ENCODE measurements around the gene SOCS4.

Gene SOCS4

DNA sequence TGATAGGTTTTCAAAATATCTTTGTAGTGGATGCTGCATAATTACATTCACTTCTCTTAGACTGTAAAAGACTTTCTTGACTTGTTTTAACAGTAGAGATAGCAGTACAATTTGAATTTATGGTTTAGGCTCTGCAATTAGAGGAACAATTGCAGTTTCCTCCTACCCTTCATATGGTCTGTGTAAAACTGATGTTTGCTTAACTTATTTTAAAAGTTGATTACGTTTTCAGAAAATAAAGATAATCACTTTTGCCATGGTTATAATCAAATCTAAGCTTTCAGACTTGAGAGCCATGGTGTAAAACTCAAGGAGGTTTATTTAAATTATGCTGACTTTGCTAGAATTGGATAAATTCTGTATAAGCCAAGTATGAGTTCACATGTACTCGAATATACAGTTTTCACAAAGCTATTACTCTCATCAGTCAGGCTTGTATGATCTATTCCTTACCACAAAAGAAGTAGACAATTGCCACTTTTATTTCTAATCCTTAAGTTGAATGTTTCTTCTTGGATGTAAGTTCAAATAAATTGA, 21.9 kb downstream of the SOCS4 start:
- POLR2A ChIA-PET: no interaction called here
- no peak for DNase-seq (ENCODE audit: extremely low spot score)
- TF ChIP-seq, protein P1, sequence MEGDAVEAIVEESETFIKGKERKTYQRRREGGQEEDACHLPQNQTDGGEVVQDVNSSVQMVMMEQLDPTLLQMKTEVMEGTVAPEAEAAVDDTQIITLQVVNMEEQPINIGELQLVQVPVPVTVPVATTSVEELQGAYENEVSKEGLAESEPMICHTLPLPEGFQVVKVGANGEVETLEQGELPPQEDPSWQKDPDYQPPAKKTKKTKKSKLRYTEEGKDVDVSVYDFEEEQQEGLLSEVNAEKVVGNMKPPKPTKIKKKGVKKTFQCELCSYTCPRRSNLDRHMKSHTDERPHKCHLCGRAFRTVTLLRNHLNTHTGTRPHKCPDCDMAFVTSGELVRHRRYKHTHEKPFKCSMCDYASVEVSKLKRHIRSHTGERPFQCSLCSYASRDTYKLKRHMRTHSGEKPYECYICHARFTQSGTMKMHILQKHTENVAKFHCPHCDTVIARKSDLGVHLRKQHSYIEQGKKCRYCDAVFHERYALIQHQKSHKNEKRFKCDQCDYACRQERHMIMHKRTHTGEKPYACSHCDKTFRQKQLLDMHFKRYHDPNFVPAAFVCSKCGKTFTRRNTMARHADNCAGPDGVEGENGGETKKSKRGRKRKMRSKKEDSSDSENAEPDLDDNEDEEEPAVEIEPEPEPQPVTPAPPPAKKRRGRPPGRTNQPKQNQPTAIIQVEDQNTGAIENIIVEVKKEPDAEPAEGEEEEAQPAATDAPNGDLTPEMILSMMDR (IDR thresholded peaks at IDR 0.05; ENCODE audit: control extremely low read depth, extremely low read depth, low read depth, missing control alignments): no peak
- CTCF ChIA-PET: interaction anchor here (0.8 to 1.1 kb wide), 3 partner anchors 11 to 21 kb away, joined by 3 to 4 read pairs (median 3); no protein-coding TSS in a partner anchor

DNA sequence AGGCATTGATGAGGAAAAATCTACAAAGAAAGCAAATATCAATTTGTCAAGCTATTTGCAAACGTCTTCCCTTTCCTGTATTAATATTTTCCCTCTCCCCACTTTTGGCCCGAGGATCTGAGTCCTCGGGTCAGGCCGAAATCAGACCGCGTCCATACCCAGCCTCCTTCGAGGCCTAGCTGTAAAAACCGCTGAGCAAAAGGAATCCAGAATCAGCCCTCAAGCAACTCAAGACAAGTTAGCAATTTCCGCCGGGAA, 24.1 kb downstream of the SOCS4 start:
- POLR2A ChIA-PET: interaction anchor here (0.5 to 1.4 kb wide), 8 partner anchors 8 to 1440 kb away, joined by 3 to 7 read pairs (median 4); partner anchors contain the start of genes SOCS4 and WDHD1
- DNase-seq (ENCODE audit: extremely low spot score): no peak
- CTCF ChIA-PET: interaction anchor here (0.7 to 4.1 kb wide), 39 partner anchors 9 to 386 kb away, joined by 3 to 43 read pairs (median 5); partner anchors contain the start of genes SOCS4 and WDHD1
- TF ChIP-seq, protein P1 (IDR thresholded peaks at IDR 0.05; ENCODE audit: control extremely low read depth, extremely low read depth, low read depth, missing control alignments): no peak

DNA sequence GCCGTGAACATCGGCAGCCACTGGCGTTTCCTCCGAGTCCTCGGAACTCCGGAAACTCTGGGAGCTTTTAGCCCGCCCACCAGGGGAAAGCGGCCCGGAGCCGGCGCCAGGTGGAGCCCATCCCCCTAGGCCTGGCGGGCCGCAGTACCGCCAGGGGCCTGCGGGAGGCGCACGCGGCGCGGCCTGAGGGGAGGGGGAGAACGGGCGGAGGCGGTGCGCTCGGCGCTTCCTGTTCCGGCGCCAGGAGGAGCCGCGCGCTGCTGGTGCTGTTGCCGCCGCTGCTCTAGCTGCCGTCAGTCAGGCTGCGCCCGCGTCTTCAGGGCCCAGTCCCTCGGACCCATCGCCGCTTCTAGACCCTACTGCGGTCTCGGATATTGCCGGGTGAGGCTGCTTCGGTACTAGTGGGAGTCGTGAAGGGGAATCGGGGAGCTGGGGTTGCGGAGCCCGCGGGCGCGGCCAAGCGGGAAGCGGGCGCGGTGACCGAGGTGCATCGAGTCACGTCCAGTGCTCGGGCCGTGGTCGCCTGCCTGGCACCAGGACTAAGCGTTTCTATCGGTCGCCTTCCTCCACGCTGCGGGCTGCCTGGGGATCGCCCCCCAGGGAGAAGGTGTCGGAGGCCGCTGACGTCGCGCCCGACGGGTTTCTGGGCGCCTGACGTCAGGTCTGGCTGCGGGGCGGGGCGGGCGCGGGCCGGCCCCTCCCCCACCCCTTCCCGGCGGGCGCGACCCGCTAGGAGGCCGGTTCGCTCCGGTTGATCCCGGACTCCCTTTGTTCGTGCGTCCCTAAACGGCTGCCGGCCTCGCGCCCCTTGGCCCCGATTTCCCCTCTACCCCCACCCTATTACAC, 24.6 kb downstream of the SOCS4 start, which contains the start of gene MAPK1IP1L:
TSS of gene MAPK1IP1L (plus strand) at position 225 of the 846 bp plus-strand sequence. CDS start 10,037 bp downstream, outside the sequence.
- TF ChIP-seq, protein P1 (IDR thresholded peaks at IDR 0.05; ENCODE audit: control extremely low read depth, extremely low read depth, low read depth, missing control alignments): peak; percentile 100
- POLR2A ChIA-PET: interaction anchor here (0.5 to 1.4 kb wide), 9 partner anchors 8 to 1440 kb away, joined by 3 to 7 read pairs (median 4); partner anchors contain the start of genes SOCS4 and WDHD1
- CTCF ChIA-PET: interaction anchor here (0.7 to 4.1 kb wide), 39 partner anchors 9 to 386 kb away, joined by 3 to 43 read pairs (median 5); partner anchors contain the start of genes SOCS4 and WDHD1
- DNase-seq (ENCODE audit: extremely low spot score): peak; percentile 95

DNA sequence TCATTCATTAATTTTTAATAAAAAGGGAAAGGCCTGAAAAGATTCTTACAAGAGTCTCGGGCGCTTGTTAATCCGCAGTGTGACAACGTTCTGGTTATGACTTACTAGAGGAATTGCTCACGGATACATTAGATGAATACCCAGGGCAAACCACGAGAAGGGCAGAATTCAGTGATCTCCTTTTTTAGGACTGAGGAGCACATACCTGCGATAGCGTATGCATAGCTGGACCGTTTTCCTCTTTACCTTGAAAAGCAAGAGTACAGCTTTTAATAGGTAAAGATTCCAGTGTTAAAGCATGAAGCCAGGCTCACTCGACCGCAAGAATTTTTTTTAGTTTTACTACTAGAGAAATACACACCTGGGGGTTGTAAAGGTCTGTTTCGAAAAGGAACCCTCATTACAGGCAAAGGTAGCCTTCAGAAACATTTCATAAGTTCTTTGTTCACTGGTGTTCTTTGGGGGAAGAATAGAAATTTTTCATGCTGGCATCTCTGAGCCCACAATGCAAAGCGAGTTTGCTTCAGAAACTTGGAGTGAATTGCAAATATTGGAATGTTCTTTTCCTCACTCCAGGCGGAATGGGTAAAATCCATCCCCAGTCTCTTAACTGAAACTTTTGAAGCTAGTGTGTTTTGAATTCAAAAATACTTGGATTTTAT, 25.4 kb downstream of the SOCS4 start:
- ChIA-PET CTCF (interaction anchor here (0.7 to 4.1 kb wide), 24 partner anchors 8 to 246 kb away, joined by 3 to 43 read pairs (median 8); partner anchors contain the start of genes GCH1, SOCS4 and WDHD1), POLR2A (interaction anchor here (0.6 to 1.2 kb wide), 2 partner anchors 13 to 20 kb away, joined by 3 read pairs; no protein-coding TSS in a partner anchor)
- TF ChIP-seq, protein P1 (IDR thresholded peaks at IDR 0.05; ENCODE audit: control extremely low read depth, extremely low read depth, low read depth, missing control alignments): no peak
- peak; percentile 26 for DNase-seq (ENCODE audit: extremely low spot score)

DNA sequence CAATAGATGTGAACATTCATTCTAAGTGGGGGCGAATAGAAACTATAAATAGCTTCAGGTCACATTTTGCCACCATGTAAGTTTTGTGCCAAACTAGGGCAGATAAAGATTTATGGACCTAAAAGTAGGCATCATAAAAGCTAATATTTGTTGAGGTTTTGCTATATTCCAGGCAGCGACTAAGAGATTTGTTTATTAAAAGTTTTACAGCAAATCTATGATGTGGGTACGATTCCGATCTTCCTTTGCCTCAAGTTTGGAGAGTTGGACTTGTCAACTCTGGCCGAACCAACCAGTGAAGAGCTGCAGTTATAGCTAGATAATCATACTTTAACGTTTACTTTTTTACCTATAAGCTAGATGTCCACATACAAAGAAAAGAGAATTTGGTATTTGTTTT, 26.0 kb downstream of the SOCS4 start:
- DNase-seq (ENCODE audit: extremely low spot score): no peak
- TF ChIP-seq, protein P1 (IDR thresholded peaks at IDR 0.05; ENCODE audit: control extremely low read depth, extremely low read depth, low read depth, missing control alignments): no peak
- ChIA-PET CTCF (interaction anchor here (0.7 to 4.1 kb wide), 10 partner anchors 10 to 218 kb away, joined by 3 to 43 read pairs (median 6); partner anchors contain the start of genes GCH1, SOCS4 and WDHD1), POLR2A (interaction anchor here (1.2 kb wide), 1 partner anchor 20 kb away, joined by 3 read pairs; no protein-coding TSS in a partner anchor)

DNA sequence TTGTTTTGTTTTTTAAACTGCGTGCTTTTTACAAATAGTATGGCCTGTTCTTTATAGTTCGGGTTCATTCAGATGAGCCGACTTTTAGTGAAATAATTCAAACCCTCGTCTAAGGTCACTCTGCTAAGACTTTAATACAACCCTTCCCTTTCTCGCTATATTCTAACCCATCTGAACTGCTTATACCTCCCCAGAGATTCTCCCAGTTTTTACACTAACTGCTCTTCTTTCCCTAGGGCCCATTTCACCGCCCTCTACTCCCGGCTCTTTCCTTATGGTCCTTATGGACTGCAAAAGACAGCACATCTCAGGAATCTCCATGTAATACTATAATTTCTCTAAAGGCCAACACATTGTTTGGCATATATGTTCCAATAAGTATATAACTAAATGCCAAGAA, 26.5 kb downstream of the SOCS4 start:
- TF ChIP-seq, protein P1 (IDR thresholded peaks at IDR 0.05; ENCODE audit: control extremely low read depth, extremely low read depth, low read depth, missing control alignments): no peak

More for the DNA sequence above, 26.5 kb downstream of the SOCS4 start:
- ChIA-PET CTCF (interaction anchor here (1.1 to 4.1 kb wide), 8 partner anchors 10 to 217 kb away, joined by 3 to 43 read pairs (median 6); partner anchors contain the start of gene GCH1), POLR2A (interaction anchor here (1.2 kb wide), 1 partner anchor 19 kb away, joined by 3 read pairs; no protein-coding TSS in a partner anchor)
- no peak for DNase-seq (ENCODE audit: extremely low spot score)
